LoVo (cell line): ENCODE data around the gene COA8.

Source experiments
- DNase-seq: peaks from one replicate; pipeline ENCODE4 v3.0.0-alpha.2; 2016; ENCODE audit warnings: low spot score

Gene COA8

GRCh38 chr14:103526247-103526913, 36.4 kb upstream of the COA8 start:
- no peak for DNase-seq

DNA sequence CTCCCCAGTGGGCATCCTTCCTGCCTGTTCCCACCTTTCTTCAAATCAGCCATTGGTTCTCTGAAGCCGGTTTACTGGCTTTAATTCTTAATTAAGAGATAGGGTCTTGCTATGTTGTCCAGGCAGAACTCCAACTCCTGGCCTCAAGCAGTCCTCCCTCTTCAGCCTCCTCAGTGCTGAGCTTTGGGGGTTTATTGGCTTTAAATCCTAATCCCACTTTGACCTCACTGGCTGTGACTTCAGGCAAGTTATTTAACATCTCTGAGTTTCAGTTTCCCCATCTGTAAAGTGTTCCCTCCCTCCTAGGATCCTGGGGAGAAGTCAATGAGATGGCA, 35.9 kb upstream of the COA8 start:
- DNase-seq = no peak

DNA sequence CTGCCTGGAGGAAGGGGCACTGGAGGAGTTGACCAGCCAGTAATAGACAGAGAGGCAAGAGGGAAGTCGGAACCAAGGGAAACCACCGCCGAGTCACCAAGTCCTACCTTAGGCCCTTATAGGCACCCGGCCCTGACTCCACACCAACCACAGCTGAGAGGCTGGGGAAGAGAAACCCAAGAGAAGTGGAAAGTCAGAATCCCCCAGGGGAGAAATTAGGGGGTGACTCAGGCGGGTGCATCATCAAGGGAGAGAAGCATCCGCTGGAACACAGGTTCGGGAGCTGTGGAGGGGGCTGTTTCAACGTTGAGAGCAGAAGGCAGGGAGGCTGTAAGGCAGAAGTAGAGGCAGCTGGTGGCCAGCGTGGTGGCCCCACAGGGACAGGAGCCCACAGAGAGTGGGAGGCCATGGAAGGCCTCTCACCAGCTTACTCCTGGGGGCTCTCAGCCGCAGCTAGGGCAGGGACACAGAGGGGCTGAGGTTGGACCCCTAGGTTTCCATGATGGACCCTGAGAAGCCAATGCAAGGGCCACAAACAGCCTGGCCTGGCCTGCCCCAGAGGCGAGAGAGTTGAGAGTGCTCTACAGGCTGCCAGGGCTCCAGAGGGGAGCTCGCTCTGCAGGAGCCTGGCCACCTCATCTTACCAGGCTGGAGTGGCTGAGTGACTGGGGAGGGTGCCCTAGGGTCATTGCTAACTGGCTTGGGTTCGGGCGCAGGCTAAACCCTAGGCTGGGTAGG, 35.2 kb upstream of the COA8 start:
- no peak for DNase-seq

GRCh38 chr14:103528146-103528586, 34.6 kb upstream of the COA8 start:
- no peak for DNase-seq

- peak; percentile 91 for DNase-seq
Measured at GRCh38 chr14:103528587-103529382, 34.0 kb upstream of the COA8 start, which contains the start of gene TRMT61A. TRMT61A (plus strand) TSS chr14:103529196; CDS start chr14:103529979, 783 bp downstream.

GRCh38 chr14:103529383-103530365, 33.1 kb upstream of the COA8 start:
- DNase-seq = no peak

DNA sequence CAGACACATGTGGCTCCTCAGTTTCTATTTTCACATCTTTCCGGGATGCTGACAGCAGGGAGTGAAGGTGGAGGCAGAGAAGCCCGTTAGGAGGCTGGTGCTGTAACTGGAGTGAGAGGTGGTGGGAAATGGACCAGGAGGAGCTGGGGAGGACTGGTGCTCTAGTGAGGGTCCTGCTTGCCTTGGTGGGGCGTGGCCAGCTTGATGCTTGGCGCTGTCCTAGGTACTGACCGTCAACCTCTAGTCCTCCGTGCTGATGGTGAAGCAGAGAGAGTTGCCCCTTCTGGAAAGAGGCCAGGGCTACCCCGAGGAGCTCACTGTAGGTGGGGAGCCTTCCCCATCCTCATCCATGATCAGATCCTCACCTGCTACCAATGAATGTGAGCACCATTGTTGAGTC, 32.4 kb upstream of the COA8 start:
- DNase-seq = no peak

- DNase-seq = no peak
Measured at GRCh38 chr14:103530831-103531230, 31.9 kb upstream of the COA8 start.

GRCh38 chr14:103531421-103532215, 31.1 kb upstream of the COA8 start:
- DNase-seq = no peak

DNA sequence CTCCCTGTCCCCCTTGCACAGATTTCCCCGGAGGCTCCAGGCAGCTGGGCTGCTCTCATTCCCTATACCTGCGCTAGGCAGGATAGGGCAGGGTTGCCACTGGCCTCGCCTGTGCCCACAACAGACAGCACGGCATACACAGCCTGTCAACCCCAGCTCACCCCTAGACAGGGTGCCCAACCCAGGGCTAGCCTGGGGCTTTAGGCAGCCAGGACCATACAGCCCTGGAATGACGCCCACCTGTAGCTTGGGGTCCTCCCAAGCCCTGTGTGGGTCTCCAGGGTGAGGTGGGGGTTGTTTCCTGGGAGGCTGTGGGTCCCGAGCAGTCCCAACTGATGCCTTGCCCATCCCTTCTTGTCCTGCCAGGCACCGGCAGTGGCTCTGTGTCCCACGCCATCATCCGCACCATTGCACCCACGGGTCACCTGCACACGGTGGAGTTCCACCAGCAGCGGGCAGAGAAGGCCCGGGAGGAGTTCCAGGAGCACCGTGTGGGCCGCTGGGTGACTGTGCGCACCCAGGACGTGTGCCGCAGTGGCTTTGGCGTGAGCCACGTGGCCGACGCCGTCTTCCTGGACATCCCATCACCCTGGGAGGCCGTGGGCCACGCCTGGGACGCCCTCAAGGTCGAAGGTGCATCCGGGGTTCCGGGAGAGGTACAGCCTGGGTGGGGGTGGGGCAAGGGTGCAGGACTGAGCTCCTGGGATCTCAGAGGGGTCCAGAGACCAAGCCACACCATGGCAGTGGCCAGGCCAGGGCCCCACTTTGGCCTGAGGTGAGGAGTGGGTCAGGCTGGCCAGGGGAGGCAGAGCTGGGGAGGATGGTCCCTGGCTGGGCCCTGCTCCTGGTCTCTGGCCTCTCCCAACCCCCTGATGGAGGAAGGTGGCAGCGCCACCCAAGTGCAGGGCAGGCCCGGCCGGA, 30.3 kb upstream of the COA8 start:
- DNase-seq = no peak

DNA sequence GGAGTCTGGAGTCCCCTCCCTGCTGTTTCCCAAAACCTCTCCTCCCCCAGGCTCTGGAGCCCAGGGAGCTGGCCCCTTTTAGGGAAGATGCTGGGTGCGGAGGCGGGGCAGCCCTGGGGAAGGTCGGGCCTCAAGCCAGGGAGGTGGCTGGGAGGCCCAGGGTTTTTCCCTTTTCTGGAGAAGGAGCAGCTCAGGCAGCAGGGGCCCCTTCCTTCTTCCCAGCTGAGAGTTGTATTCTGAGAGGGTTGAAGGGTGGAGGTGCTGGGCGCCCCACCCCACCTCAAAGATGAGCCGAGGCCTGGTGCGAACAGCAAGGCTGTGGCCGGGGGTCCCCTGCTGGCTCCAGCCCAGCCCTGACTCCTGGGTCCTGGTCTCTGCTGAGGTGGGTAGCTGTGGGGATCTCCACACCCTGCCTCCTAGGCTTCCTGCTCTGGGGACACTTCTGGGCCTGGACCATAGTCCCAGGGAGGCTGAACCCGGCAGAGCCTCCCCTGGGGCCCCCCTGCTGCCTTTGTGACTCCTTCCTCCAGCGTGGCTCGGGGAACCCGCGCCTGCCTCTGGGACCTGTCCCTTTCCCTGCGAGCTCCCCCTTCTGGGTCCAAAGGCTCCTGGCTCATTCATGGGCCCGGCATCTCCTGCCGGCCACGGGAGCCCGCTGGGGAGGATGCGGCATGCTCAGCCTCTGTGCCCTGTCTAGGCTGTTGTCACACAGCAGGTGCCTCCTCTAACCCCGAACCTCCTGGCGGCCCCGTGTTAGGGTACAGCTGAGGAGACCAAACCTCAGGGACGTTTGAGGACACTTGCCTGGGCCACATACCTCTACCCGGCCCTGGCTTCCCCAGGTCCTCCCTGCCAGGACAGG, 29.4 kb upstream of the COA8 start:
- no peak for DNase-seq

DNA sequence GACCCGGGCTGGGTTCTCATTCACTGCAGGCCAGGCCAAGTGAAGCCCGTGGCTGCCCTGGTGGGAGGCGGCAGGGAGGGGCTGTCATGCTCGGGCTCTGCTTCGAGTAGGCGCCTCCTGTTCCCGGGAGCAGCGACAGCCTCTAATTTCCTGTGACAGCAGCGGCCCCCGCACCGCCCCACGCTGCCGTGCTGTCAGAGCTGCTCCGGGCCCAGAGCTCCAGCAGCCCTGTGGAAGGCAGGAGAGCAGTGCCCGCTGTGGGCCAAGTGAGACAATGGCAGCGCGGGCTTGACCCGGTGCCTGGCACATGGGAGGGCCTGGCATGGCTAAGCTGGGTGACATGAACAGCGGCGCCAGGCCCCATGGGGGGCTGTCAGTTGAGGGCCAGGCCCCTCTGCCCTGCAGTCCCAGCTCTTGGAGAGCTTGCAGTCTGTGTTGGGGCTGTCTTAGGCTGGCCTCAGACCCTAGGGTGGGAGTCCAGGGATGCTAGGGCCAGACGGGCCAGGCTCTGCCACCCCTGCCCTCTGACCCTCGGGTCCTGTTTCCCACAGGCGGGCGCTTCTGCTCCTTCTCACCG, 28.7 kb upstream of the COA8 start:
- DNase-seq = no peak

DNA sequence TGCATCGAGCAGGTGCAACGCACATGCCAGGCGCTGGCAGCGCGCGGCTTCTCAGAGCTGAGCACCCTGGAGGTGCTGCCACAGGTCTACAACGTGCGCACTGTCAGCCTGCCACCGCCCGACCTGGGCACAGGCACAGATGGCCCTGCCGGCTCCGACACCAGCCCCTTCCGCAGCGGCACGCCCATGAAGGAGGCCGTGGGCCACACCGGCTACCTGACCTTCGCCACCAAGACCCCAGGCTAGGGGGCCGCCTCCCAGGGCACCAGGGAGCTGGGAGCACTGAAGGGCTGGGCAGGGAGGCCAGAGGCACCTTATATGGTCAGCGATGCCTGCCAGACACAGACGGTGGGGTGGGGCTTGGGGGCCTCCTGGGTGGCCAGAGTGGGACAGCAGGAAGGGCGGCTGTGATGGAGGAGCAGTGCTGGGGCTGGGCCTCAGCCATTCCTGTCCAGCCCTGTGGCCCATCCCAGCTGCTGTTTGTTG, 28.1 kb upstream of the COA8 start:
- DNase-seq = no peak

GRCh38 chr14:103535081-103535890, 27.5 kb upstream of the COA8 start:
- no peak for DNase-seq

DNA sequence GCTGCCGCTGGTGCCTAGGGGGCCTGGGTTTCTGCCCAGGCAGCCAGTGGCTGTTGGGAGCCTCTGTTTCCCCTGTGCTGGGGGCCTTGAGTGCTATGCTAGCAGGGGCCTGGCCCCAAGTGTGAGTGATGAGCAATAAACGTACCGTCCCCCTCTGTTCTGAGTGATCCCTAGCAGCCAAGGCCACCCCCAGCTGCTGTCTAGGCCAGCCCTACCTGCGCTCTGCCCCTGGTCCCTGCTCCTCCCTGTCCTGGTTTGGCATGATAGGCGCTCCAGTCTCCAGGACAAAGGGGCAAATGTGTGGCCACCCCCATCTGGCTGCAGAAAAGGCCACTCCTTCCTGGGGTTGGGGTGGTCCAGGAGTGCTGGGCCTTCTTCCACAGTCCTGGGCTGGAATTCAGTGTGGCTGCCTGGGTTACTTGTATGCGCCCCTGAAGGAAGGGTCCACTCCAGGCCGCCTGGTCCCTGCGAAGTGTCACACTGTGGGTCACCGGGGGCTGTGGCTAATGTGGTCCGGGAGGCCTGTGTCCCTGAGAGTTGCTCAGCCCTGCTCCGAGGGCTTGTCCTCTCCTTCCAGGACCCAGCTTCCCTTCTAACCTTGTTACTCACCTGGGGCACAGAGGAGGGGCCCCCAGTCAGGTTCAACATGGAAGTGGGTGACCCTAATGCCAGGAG, 26.7 kb upstream of the COA8 start:
- DNase-seq = no peak

GRCh38 chr14:103536693-103537092, 26.1 kb upstream of the COA8 start:
- DNase-seq = no peak
